ENCODE measurements around the gene SSNA1.

GRCh38 chr9:137166380-137167229 lies 21.9 kb upstream of the SSNA1 start:
- no peak for TF ChIP-seq POLR2A (IDR thresholded peaks at IDR 0.05)
- TF ChIP-seq CTCF (IDR thresholded peaks at IDR 0.05), result no peak

All from thyroid gland (tissue), 4 donors.